ENCODE data around the gene EEIG2.

The EEIG2 gene

GRCh38 chr1:108560874-108561459 lies 1.1 kb downstream of the EEIG2 start:
- peak; percentile 59 for DNase-seq (ENCODE audit: low read depth)
- TF ChIP-seq CTCF (IDR thresholded peaks at IDR 0.05; ENCODE audit: low read length, missing control alignments): peak; percentile 16
- H3K4me3 ChIP-seq (replicated peaks; ENCODE audit: low read depth, low read length): peak overlapping the region; percentile 79

DNA sequence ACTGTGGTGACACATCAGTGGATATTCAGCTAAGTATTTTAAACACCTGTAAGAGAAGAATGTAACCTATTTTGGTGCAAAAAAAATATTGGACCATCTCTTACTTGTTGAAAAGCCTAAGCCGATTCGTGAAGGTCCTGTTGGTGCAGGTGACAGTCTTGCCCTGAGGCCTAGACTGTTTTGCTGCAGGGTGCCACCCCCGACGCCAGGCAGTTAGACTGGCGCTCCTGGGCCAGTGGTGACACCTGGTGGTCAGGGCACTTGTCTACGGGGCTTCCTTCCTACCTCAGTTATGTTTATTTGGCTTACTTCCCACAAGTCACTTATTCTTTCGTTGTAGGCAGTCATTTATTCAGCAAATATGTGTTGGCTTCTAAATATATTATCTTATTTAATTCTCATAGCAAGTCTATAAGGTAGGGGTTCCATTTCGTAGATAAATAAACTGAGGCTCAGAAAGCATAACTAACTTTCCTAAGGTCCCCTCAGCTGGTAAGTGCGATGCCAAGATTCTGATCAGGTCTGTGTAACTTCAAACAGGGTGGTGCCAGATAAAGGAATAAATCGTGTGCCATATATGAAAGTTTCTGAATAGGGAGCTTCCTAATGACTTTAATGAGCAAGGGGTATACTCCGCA lies 1.9 kb downstream of the EEIG2 start:
- peak overlapping the region; percentile 18 for H3K4me3 ChIP-seq (replicated peaks; ENCODE audit: low read depth, low read length)
- TF ChIP-seq CTCF (IDR thresholded peaks at IDR 0.05; ENCODE audit: low read length, missing control alignments): peak; percentile 40
- peak; percentile 35 for DNase-seq (ENCODE audit: low read depth)

GRCh38 chr1:108563808-108564207 lies 3.9 kb downstream of the EEIG2 start:
- no peak for DNase-seq (ENCODE audit: low read depth)
- no peak for TF ChIP-seq CTCF (IDR thresholded peaks at IDR 0.05; ENCODE audit: low read length, missing control alignments)
- no peak overlapping the region for H3K4me3 ChIP-seq (replicated peaks; ENCODE audit: low read depth, low read length)

GRCh38 chr1:108565081-108565480 lies 5.2 kb downstream of the EEIG2 start:
- no peak for TF ChIP-seq CTCF (IDR thresholded peaks at IDR 0.05; ENCODE audit: low read length, missing control alignments)
- no peak overlapping the region for H3K4me3 ChIP-seq (replicated peaks; ENCODE audit: low read depth, low read length)
- DNase-seq (ENCODE audit: low read depth): no peak

DNA sequence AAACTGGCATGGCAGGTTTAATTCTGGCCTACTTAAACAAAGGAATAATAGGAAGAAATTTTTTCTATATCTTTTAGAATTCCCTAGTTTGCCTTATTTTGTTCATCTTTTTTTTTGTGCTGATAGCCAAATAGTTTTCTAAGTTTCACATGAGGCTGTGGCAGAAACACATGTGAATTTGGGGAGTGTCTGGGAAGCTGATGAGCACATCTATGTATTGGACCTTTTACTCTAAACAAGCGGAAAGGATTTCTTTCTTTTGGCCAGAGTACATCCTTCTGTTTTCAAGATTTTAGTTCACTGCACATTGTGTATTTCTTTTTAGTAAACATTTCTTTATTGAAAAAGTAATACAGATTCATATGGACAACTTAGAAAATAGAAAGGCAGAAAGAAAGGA lies 5.6 kb downstream of the EEIG2 start:
- DNase-seq (ENCODE audit: low read depth): no peak
- no peak overlapping the region for H3K4me3 ChIP-seq (replicated peaks; ENCODE audit: low read depth, low read length)
- no peak for TF ChIP-seq CTCF (IDR thresholded peaks at IDR 0.05; ENCODE audit: low read length, missing control alignments)

DNA sequence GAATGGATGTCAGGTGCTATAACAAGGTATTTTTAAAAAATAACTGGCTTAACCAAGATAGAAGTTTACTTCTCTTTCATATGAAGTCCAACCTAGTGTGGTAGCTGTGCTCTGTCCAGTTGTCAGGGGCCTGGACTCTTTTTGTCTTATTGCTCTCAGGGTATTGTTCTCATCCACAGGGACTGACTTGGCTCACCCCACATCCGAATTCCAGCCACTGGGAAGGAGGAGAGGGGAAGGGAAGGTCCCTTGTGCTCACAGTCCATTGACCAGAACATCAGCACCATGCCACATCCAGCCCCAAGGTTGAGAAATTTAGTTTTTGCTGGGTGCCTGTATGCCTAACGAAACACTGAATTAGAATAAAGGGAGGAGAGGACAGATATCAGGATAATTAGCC lies 8.7 kb downstream of the EEIG2 start:
- DNase-seq (ENCODE audit: low read depth): no peak
- no peak for TF ChIP-seq CTCF (IDR thresholded peaks at IDR 0.05; ENCODE audit: low read length, missing control alignments)
- H3K4me3 ChIP-seq (replicated peaks; ENCODE audit: low read depth, low read length): no peak overlapping the region

Data from fibroblast of pulmonary artery (primary cell).